ENCODE measurements around the gene BNC2.

DNA sequence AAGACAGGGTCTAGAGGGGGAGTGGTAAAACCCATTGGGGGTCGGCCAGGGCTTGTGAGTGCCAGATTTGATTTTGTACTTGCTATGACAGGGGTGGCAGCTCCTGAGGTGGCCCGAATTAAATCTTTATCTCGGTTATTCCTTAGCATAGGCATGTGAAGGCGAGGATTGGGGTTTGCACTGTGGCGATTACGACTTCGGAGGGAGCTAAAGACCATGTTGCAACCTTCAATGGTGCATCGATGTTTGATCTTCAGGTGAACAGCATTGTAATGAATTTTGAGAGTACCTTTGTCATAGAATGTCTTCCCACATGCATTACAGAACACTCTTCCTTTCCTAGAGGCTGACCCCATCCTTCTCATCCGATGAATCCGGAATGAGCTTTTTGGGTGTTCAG lies 433.9 kb downstream of the BNC2 start:
- TF ChIP-seq, protein P1, sequence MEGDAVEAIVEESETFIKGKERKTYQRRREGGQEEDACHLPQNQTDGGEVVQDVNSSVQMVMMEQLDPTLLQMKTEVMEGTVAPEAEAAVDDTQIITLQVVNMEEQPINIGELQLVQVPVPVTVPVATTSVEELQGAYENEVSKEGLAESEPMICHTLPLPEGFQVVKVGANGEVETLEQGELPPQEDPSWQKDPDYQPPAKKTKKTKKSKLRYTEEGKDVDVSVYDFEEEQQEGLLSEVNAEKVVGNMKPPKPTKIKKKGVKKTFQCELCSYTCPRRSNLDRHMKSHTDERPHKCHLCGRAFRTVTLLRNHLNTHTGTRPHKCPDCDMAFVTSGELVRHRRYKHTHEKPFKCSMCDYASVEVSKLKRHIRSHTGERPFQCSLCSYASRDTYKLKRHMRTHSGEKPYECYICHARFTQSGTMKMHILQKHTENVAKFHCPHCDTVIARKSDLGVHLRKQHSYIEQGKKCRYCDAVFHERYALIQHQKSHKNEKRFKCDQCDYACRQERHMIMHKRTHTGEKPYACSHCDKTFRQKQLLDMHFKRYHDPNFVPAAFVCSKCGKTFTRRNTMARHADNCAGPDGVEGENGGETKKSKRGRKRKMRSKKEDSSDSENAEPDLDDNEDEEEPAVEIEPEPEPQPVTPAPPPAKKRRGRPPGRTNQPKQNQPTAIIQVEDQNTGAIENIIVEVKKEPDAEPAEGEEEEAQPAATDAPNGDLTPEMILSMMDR (IDR thresholded peaks at IDR 0.05): no peak
- no peak for TF ChIP-seq POLR2A (IDR thresholded peaks at IDR 0.05)
